Measurements from ENCODE around the gene IFRD2. TPM values are rescaled to one million over a fixed set of nuclear protein-coding genes. Genes with fewer than 3 reads are reported as not detected.

Gene IFRD2
- total and polyA plus RNA-seq, 9 of the 15 experiments (the other 6 are each of a cell fraction or from before 2014, with no cell fraction given), result 30.5 to 115 (median 52.8) TPM

- TF ChIP-seq UBTF (IDR thresholded peaks at IDR 0.05; ENCODE audit: borderline replicate concordance in 1 of 2, low read depth in 2 of 2, low read length in 2 of 2), result no peak; a peak in 1 of 4 replicates
- no peak for TF ChIP-seq CBFA2T2 (conservative IDR thresholded peaks at IDR 0.05)
- no peak for TF ChIP-seq ZBTB9 (CRISPR knock-in tag; IDR thresholded peaks at IDR 0.05)
- no peak for TF ChIP-seq ZNF140 (CRISPR knock-in tag; IDR thresholded peaks at IDR 0.05)
- TF ChIP-seq RFX5 (IDR thresholded peaks at IDR 0.05; ENCODE audit: low read depth, low read length), result no peak
- 0 out of 2 replicates have a peak, but pooled peaks have one; percentile 37 for TF ChIP-seq HINFP (tag; conservative IDR thresholded peaks at IDR 0.05; ENCODE audit: low read depth)
- peak; percentile 42 for TF ChIP-seq KDM5B (IDR thresholded peaks at IDR 0.05; ENCODE audit: insufficient replicate concordance, low read depth, low read length)
- TF ChIP-seq U2AF1 (optimal IDR thresholded peaks at IDR 0.05; ENCODE audit: low read depth, low read length), result no peak
- TF ChIP-seq KDM1A (IDR thresholded peaks at IDR 0.05), result no peak
- TF ChIP-seq TEAD2 (tag; IDR thresholded peaks at IDR 0.05), result no peak
- TF ChIP-seq ETV1 (tag; conservative IDR thresholded peaks at IDR 0.05; ENCODE audit: low read depth), result no peak
- no peak for TF ChIP-seq SNIP1 (IDR thresholded peaks at IDR 0.05; ENCODE audit: low read depth)
- TF ChIP-seq KLF16 (IDR thresholded peaks at IDR 0.05), result no peak
- TF ChIP-seq MCM3 (IDR thresholded peaks at IDR 0.05), result no peak
- TF ChIP-seq E2F8 (IDR thresholded peaks at IDR 0.05; ENCODE audit: low read depth, partially characterized antibody), result peak; percentile 22
- TF ChIP-seq KLF6 (CRISPR knock-in tag; IDR thresholded peaks at IDR 0.05; ENCODE audit: borderline replicate concordance), result 0 out of 2 replicates have a peak, but pooled peaks have one; percentile 32
- no peak for TF ChIP-seq CC2D1A (IDR thresholded peaks at IDR 0.05)
- TF ChIP-seq MXD1 (CRISPR knock-in tag; IDR thresholded peaks at IDR 0.05; ENCODE audit: borderline replicate concordance, poor library complexity, severe bottlenecking), result no peak
- peak; percentile 84 for TF ChIP-seq CTBP1 (IDR thresholded peaks at IDR 0.05; ENCODE audit: borderline replicate concordance)
- no peak for TF ChIP-seq JUNB (CRISPR knock-in tag; conservative IDR thresholded peaks at IDR 0.05)
Measured at GRCh38 chr3:50337175-50337861, 45.1 kb upstream of the IFRD2 start (continued).
